Upper lobe of right lung (tissue), 1 donor: ENCODE results near the gene AMER2. TPM values are rescaled to one million over a fixed set of nuclear protein-coding genes. Genes with fewer than 3 reads are reported as not detected.

Source experiments
- ATAC-seq: fragments of 200-7000 bp; cut with Tn5 transposase; one replicate; pipeline ENCODE4 v1.9.1; 2020; ENCODE audit warnings: mild to moderate bottlenecking, moderate library complexity
- DNase-seq: peaks from one replicate; pipeline ENCODE4 v3.0.0-alpha.2; 2020
- H3K27ac ChIP-seq: fragments of 200-600 bp; one replicate; pipeline ENCODE4 v1.8.0; 2022
- H3K27me3 ChIP-seq: fragments of 200-600 bp; one replicate; pipeline ENCODE4 v1.8.0; 2022; ENCODE audit warnings: mild to moderate bottlenecking
- H3K36me3 ChIP-seq: fragments of 200-600 bp; one replicate; pipeline ENCODE4 v1.8.0; 2022
- H3K4me1 ChIP-seq: fragments of 200-600 bp; one replicate; pipeline ENCODE4 v1.8.0; 2022
- H3K4me3 ChIP-seq: fragments of 200-600 bp; one replicate; pipeline ENCODE4 v1.8.0; 2022; ENCODE audit warnings: mild to moderate bottlenecking
- H3K9me3 ChIP-seq: fragments of 200-600 bp; one replicate; pipeline ENCODE4 v1.8.0; 2022
- intact Hi-C: fragments of 100-400 bp; cut with DNase I; formaldehyde crosslinking; loops from one replicate; pipeline ENCODE4 v1.11.0; 2022
- total RNA-seq: library from RNA; stranded (reverse); fragmentation: NEBNext Ultra II Directional; extraction: Animal tissue kit (Norgen Biotek cat#: 25700); gene quantifications from one replicate; pipeline ENCODE4 v1.2.1, GENCODE V29; 2021
- TF ChIP-seq, protein P1 (sequence below): fragments of 200-600 bp; IDR thresholded peaks from one replicate; pipeline ENCODE4 v1.8.0; 2022; ENCODE audit warnings: antibody characterized with exemption
- donor health status: DM: no; HTN: yes; CAD: no; lungs with severe emphysema.

The AMER2 gene
- total RNA-seq, 1 donor from 2014 or later, result not detected

- no peak overlapping the region for H3K27ac ChIP-seq
- TF ChIP-seq, protein P1, sequence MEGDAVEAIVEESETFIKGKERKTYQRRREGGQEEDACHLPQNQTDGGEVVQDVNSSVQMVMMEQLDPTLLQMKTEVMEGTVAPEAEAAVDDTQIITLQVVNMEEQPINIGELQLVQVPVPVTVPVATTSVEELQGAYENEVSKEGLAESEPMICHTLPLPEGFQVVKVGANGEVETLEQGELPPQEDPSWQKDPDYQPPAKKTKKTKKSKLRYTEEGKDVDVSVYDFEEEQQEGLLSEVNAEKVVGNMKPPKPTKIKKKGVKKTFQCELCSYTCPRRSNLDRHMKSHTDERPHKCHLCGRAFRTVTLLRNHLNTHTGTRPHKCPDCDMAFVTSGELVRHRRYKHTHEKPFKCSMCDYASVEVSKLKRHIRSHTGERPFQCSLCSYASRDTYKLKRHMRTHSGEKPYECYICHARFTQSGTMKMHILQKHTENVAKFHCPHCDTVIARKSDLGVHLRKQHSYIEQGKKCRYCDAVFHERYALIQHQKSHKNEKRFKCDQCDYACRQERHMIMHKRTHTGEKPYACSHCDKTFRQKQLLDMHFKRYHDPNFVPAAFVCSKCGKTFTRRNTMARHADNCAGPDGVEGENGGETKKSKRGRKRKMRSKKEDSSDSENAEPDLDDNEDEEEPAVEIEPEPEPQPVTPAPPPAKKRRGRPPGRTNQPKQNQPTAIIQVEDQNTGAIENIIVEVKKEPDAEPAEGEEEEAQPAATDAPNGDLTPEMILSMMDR, result no peak
- peaks cover 3% of the 10 kb centered on the region for H3K4me1 ChIP-seq
- H3K27me3 ChIP-seq, result peaks cover 65% of the 10 kb centered on the region
- ATAC-seq (peak; percentile 52), DNase-seq (no peak)
- intact Hi-C loops, result no loop called here
- no peaks in the 10 kb centered on the region for H3K36me3 ChIP-seq
- no peak overlapping the region for H3K4me3 ChIP-seq
- no peaks in the 10 kb centered on the region for H3K9me3 ChIP-seq
Observed at GRCh38 chr13:25170554-25171111, 1.5 kb downstream of the AMER2 start.

DNA sequence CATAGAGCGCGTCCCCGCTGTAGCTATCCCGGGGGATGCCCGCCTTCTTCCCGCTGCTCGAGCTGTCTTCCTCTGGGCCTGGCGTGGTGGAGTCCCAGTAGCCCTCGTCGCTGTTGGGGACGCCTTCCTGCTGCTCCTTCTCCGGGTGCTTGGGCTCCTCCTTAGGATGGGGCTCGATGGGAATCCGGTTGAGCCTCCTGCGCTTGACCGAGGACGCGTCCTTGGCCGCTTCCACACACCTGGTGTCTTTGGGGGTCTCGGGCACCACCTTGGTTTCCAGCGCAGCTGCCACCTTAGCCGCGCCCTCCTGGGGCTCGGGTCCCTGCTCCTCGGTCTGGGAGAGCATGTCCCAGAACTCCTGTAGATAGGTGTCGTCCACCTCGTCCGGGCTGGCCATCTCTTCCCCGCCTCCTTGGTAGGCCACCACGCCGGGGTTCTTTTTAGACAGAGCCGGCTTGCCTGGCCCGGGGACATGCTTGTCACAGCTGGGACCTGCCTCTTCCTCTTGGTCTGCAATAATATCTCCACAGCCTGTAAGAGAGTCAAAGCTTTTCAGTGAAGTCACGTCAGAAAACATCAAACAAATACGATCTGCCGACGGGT is 2.0 kb downstream of the AMER2 start:
- no peak overlapping the region for H3K4me3 ChIP-seq
- H3K27me3 ChIP-seq, result peaks cover 61% of the 10 kb centered on the region
- H3K4me1 ChIP-seq, result peaks cover 3% of the 10 kb centered on the region
- H3K36me3 ChIP-seq, result no peaks in the 10 kb centered on the region
- no peak for DNase-seq
- intact Hi-C loops, result no loop called here
- ATAC-seq, result peak; percentile 26
- TF ChIP-seq, protein P1, result no peak
- H3K27ac ChIP-seq, result no peak overlapping the region
- no peaks in the 10 kb centered on the region for H3K9me3 ChIP-seq

GRCh38 chr13:25169356-25169755 is 2.7 kb downstream of the AMER2 start:
- DNase-seq (no peak), ATAC-seq (no peak)
- Histone ChIP-seq H3K36me3 (no peaks in the 10 kb centered on the region), H3K27ac (no peak overlapping the region), H3K4me3 (no peak overlapping the region), H3K4me1 (peaks cover 3% of the 10 kb centered on the region), H3K27me3 (peaks cover 59% of the 10 kb centered on the region), H3K9me3 (no peaks in the 10 kb centered on the region)
- intact Hi-C loops, result no loop called here
- TF ChIP-seq, protein P1, result no peak

GRCh38 chr13:25168790-25169189 is 3.3 kb downstream of the AMER2 start:
- H3K4me1 ChIP-seq, result peaks cover 3% of the 10 kb centered on the region
- H3K27ac ChIP-seq, result no peak overlapping the region
- ATAC-seq (no peak), DNase-seq (no peak)
- TF ChIP-seq, protein P1, result no peak
- H3K27me3 ChIP-seq, result peaks cover 54% of the 10 kb centered on the region
- intact Hi-C loops, result no loop called here
- H3K36me3 ChIP-seq, result no peaks in the 10 kb centered on the region
- H3K4me3 ChIP-seq, result no peak overlapping the region
- H3K9me3 ChIP-seq, result no peaks in the 10 kb centered on the region

DNA sequence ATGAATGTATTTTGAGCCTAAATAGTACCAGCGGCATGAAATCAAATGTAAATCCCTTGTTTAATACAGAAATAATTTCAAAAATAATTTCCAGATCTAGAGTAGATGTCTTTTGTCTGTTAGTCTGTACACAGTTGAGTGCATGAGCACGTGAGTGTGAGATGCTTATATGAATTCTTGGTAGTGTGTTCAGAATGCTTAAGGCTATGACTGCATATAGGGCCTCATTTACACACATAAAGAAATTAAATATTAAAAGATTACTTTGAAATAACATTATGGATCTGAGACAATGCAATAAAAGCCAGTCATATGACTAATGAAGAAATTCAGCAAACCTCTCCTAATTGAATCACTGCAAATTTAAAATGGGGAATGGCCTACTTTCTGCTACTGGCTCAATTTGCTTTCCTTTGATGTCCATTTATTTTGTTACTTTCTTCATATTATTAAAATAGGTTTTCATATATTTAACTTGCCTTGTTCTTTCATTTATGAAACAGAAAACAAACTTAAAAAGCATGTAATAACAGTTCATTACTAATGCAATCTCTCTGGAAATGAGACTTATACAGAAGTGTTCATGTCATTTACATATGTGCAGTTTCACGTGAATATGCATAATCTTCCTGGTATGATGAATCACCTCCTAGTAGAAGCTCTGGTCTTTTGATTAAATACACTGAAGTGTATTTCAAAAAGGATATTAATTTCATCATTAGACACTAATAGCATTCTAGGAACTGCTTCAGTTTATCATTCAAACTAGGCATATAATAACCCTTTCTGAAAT is 4.5 kb downstream of the AMER2 start:
- ATAC-seq (no peak), DNase-seq (no peak)
- TF ChIP-seq, protein P1, result no peak
- Histone ChIP-seq H3K27ac (no peak overlapping the region), H3K4me3 (no peak overlapping the region), H3K27me3 (peaks cover 45% of the 10 kb centered on the region), H3K9me3 (no peaks in the 10 kb centered on the region), H3K4me1 (peaks cover 3% of the 10 kb centered on the region), H3K36me3 (no peaks in the 10 kb centered on the region)
- intact Hi-C loops, result no loop called here
